Measurements from ENCODE around the gene ROPN1L.
A peak's percentile ranks its signal among the peaks of the same experiment; 100 is the strongest.
"Not testable (repeated sequence)": the region's sequence is repeated elsewhere in the genome, so short reads cannot be mapped to it uniquely, and the experiment has no call there.

Gene ROPN1L

DNA sequence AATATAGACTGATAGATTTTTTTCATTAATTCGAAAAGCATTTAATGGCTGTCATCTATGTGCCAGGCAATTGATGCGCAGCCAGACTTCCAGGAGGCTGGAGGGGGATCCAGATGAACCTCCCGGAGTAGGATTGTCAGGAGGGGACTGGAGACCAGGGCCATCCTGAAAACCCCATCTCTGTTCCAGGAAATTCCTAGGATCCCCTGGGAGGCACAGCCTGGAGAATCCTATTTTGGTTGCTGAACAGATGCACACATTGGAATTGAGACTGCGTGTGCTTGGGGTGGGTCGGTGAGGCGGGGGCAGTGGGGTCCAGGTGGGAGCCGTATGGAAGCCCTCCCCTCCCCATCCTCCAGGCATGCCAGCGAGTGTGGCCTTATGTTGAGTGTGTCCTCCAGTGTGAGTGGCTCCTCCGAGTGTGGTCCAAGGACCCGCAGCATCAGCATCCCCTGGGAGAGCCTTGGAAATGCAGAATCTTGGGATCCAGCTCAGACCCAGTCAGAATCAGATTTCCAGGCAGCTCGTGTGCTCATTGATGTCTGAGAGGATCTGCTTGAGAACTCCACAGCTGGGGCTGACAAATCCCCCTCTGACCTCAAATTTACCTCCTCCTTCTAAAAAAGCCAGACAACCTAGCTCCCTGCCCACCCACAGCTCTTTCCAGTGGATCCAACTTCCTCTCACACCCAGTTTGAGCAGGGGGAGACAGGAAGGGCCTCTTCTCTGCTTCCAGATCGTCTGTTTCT, 38.7 kb downstream of the ROPN1L start:
- no peak for DNase-seq

DNA sequence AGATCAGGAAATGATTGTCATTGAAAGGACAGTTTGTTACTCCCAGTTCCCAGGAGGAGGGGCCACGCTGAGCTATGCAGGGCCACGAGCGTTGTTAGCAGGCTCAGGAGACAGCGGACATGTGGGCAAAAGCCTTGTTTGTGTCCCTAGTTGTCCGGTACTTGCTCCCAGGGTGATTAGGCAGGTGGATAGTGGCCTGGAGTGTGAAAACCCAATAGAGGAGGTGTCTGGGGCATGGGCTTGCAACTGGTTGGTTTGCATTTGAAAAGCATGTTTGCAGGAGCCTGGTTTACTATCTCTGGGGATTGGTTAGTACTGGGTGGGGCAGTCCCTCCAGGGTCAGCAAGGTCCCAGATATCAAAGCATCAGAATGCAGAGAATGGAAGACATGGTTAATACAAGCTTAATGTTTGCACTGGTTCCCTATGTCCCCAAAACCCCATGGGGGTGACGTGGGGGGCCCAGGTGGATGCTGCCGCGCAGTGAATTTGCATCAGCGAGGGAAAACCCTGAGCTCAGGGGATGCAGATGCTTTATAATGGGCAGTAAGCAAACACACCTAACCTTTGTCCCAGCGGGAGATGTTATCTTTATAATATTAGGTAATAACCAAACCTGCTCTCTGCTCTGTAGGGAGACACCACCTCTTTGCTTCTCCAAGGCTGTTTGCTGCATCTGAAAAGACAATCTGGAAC, 39.7 kb downstream of the ROPN1L start:
- no peak for DNase-seq

DNA sequence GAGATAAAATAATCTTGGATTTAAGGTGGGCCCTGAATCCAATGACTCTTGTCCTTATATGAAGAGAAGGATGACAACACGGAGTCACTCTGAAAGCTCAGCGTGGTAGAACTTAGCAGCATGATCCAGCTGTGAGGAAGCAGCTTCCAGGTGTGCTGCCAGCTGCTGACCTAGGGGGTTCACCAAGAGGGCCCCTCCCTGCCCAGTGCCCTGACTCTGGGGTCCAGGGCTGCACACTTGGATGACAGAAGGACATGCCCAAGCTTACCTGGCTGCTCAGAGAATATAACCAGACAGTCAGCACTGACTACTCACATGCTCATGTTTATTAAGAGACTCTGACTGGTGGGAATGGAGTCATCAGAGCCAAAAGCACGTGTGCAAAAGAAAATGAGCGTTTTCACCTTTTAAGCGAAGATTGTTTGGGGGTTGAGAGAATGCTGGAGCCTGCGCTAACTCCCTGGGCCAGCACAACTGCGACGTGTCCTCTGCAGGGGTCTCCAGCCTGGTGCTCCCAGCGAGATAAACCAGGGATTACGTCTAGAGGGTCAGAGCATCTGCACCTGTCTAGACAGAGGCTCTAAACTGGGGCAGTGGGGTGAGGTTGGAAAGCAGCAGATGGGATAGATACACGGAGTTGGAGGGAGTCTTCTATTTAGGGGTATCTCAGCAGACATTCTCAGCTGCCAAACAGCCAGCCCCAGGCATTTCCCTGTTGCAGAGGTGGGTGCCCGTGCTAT, 41.3 kb downstream of the ROPN1L start:
- no peak for DNase-seq

DNA sequence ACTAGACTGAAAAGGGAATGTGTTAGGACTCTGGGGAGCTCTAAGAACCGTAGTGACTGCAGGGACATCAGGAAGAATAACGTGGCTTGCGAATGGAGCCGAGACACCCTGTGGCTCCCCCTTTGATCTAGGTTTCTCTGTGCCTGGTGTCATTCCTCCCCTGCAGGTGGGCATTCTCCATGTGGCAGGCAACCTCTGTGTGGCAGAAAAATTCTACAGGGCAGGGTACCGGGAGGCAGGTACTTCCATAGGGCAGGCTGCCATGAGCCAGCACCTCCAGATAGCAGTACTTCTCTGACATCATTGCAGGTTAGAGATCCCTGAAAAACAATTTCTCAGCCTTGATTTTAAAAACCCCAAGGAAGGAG, 43.1 kb downstream of the ROPN1L start:
- DNase-seq = no peak

DNA sequence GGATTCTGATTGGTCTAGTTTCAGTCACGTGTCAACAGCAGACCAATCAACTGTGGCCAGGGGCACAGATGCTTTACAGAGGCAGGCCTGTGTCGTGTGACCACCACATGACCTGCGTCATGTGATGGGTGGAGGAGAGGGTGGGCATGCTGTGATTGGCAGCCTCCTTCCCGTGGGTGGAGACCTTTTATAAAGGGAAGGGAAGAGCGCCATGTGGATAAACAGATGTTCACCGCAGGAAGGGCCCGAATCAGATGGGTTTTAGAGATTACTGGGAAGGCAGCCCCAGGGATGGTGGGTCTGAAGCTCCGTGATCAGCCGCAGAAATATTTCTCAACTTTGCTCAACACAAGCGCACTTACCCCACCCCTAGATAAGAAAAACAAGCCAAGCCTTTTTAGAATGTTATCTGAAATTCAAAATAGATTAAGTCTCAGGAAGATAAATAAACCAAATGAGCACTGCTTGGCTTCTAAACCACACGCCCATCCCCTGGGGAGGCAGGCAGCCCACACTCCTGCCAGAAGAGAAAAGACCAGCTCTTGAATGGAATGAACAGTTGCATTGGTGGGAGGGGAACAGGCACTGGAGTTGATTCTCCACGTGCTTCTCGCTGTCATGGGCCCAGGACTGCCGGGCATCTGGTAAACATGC, 43.6 kb downstream of the ROPN1L start:
- peak; percentile 49 for DNase-seq

DNA sequence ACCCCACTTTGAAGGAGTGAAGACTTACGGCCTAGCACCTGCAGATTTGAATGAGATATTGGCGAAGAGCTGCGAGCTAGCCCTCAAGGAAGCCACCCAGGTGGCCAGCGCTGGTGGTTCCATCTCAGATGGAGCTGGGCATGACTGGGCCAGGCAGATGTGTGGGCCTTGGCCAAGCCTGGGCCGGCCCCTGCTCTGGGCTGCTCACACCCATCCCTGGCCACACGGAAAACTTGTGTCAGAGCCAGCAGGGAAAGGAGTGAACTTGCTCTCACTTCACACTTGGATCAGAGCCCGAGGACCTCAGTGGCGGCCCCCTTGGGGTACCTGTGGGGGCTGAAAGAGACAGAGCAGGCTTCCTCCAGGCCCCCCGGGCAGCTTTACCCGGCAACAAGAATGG, 44.2 kb downstream of the ROPN1L start:
- DNase-seq = no peak

DNA sequence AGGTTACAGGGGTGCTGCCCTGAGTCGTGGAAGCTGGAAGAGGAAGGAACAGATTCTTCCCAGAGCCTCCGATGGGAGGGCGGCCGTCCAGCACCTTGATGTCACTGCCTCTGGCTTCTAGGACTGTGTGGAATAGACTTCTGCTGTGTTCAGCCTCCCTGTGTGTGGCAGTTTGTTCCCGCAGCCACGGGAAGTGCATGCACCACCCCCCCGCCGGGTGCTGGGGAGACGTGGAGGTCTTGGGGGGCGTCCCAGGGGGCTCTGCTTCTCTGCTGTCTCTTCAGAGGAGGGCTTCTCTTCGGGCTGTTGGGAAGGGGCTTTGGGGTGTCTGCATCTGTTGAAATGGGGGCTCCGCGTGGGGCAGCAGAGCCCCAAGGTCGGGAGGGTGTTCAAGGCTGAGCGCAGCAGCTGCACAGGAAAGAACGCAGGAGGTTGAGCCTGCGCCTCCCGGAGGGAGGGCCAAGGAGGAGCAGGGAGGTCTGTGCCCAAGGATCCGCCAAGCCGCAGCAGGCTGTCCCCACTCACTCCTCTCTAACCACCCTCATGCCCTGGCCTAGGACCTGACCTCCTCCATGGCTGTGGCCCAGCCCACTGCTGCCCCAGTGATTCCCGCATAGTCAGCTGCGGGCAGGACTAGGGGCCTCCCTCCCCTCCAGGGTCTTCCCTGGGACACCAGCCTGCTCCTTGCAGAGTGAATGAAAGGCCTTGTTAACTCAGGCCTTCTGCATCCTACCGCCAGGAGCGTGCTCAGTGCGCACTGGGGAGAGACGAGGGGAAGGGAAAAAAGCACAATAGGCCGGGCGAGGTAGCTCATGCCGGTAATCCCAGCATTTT, 45.0 kb downstream of the ROPN1L start:
- no peak for DNase-seq

DNA sequence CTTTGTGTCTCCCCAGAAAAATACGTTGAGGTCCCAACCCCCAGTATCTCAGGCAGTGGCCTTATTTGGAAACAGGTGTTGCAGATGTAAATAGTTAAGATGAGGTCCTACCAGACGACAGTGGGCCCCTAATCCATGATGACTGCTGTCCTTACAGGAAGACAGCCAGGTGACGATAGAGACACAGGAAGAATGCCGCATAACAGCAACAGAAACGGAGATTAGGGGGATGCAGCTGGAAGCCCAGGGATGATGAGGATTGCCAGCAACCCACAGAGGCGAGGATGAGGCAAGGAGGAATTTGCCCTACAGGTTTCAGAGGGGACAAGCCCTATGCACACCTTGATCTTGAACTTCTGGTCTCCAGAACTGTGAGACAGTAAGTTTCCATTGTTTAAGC, 46.5 kb downstream of the ROPN1L start:
- DNase-seq = no peak

DNA sequence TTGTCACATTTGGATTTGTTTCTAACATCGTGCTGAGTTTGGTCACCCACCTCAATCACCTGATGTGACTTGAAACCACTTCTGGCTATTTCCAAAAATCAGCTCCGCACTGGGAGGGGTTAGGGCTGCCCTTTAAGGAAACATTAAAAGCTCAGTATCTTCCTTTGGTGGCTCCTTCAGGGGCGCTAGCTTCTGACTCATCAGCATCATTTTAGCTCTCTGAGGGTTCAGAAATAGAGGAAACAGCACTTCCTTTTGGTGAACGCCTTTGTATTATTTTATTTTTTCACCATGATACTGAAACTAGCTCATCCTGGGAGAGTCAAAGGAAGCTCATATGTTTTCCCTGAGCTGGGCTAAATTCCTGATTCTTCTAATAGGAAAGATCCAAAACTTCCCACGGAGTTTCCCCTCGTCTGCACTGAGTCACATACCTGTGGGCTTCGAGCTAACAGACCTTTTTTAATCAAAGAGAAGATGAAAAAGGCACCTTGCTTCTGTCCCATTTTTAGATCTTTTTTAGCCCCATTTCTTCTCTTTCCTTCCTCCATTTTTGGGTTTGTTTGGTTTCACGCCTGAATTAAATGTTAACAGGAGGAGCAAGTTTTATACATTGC, 48.2 kb downstream of the ROPN1L start:
- DNase-seq = no peak

DNA sequence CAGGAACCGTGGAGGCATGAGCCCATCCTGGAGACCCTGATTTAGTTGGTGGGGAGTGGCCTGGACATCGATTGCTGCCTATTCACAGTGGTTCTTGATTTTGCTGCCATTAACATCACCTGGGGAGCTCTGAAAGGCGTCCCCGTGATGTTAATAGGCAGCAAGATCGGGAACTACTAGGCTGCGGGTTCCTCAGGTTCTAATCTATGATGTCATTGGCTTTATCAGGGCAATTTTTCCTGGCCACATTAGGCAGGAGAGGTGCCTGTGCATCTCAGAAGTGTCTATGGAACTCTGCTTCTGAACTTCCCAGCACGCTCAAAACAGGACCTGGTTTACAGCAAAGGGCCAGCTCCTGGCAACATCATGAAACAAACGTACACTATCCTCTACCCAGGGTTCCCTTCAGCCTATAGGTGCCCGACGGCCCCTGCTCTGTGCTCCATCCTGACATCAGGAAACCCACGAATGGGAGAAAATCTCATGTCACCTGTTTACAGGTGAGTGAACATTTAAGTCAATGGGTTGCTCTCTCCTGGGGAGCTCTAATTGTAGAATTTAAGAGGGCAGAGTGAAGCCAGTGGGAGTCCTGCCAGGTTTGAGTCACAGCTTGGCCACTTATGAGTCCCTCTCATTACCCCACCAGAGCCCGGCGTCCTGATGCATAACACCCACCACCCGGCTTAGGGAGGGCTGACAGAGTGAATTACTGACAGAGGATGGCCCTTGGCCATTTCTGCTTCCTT, 49.4 kb downstream of the ROPN1L start:
- no peak for DNase-seq

DNA sequence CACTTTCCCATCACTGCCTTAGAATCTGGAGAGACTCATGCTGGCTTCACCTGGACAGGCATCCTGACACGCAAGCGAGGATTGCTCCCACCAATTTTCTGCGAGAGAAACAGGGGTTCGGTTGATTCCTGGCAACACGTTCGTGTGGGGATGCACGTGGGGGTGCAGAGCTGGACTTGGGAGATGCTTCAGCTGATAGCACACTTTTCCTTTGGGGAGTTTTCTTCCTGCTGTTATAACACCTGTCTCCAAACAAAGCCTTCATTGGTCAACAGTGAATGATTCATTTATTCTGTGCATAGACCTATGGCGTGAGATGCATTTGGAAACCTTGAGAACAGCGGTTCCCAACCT, 50.0 kb downstream of the ROPN1L start:
- DNase-seq = no peak

DNA sequence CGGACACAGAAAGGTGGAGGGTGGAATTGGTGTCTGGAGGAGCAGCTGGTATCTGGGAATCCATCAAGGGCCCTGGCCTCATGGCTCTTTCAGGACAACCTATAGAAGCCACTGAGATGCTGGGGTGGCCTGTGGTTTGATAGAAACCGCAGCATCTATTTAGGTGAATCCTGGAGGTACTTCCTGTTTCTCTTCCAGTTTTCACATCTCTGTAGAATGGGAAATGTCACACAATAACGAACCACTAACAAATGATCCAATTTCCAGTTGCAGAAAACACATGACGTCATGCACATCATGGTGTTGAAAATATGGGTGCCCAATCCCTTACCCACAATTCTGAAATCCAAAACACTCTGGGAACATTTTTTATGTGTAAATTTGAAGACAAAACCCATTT, 52.2 kb downstream of the ROPN1L start:
- DNase-seq = no peak

DNA sequence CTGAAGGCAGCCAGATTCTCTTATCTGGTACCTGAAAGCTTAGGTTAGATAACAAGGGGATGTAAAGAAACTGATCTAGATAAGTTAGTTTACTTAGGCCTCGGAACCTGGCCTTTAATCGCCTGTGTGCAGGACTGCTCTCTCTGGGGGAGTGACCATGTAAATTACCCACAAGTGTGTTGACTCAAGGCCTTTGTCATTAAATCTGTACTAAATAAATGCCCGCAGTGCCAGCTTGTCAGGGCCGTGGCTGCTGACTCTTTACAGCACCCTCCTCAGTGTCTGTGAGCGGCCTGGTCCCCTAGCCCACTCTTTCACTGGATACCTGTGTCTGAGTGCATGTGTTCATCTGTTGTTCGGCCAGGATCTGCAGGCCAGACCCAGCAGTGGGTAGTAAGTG, 52.8 kb downstream of the ROPN1L start:
- not testable (repeated sequence) for DNase-seq

DNA sequence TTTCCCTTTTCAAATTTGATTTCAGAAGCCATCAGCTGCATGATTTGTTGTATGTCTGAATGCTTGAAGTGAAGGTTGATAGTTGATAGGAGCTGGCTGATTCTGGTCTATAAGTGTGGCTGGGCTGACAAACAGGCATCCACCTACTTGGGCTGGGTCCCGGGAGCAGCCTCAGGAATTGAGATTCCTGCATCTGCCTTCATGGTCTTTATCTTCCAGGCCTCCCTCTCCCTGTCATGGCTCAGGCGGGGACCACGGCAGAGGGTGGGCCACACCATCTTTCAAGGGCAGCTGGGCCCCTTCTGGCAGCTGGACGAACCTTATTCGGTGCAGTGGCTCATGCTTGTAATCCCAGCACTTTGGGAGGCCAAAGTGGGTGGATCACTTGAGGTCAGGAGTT, 55.9 kb downstream of the ROPN1L start:
- no peak for DNase-seq

DNA sequence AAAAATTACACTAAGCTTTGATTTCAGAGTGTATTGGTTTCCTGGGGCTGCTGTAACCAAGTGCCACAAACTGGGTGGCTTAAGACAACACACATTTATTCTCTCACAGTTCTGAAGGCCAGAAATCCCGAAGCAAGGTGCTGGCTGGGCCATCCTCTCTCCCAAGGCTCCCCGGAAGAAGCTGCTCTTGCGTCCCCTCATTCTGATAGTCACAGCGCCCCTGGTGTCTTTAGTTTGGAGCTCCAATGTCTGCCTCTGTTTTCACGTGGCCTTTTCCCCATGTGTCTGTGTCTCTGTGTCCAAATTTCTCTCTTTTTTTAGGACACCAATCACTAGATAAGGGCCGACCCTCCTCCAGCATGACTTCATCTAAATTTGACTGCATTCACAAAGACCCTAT, 56.7 kb downstream of the ROPN1L start:
- DNase-seq = no peak

DNA sequence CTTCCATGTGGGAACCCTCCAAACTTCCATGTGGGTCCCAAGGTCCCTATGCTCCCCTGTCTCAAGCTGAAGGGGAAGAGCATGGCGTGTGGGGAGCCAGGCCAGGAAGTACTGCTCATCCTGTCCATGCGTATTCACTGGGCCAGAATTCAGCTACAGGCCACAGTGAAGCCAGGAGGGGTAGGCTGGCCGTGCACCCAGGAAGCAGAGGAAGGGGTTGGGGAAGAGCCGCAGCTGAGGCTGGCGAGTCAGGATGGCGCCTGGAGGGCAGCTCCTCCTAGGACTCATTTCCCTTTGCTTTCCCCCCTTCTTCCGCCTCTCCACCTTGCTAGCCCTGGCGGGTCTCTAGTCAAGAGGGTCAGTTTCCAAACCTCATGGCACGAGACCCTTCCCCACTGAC, 57.4 kb downstream of the ROPN1L start:
- DNase-seq = no peak

DNA sequence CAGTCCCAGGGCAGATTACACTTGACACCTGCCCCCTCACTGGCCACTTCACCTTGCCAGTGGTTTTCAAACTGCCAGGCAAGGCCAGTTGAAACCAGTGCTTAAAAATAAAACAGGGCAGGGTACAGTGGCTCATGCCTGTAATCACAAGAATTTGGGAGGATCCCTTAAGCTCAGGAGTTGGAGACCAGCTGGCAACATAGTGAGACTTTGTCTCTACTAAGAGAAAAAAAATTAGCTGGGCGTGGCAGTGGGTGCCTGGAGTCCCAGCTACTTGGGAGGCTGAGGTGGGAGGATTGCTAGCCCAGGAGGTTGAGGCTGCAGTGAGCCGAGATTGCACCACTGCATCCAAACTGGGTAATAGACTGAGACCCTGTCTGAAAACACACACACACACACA, 58.1 kb downstream of the ROPN1L start:
- DNase-seq = no peak

DNA sequence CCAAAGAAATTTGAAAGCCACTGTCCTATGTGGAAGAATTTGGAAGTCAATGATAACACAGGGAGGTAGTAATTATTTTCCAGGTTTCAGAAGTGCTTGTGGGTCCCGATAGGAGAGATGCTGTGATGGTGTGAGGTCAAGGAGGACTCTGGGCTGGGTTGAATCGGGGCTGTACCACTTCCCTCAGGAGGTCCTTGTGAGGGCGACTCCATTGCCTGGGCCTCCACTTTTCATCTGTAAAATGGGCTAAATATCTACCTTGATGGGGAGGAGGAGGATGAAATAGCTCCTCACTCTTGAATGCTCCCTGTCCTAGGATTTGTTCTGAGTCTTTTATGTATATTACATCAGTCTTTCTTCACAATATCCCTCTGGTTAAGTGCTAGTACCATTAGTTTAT, 59.0 kb downstream of the ROPN1L start:
- DNase-seq = no peak

DNA sequence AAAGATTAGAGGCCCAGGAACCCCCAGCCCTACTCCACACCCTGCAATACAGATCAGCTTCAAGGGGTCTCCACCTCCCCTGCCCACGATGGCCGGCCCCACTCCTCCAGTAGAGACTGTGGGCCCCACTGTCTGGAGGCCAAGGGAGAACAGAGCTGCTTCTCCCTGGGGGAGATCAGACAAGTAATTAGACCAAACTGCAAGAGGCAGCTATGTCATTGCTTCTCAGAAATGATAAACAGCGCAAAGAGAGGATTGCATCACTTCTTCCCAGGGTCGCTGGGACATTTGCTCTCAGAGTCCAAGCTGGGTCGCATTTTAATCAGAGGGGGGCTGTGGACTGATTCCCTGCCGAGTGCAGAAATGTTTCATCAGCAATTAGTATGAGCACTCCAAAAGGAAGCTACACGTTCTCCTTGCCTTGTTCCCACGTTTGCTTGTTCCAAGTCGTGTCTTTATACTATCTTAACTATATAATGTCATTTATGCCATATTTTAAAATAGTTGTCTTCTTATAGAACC, 59.9 kb downstream of the ROPN1L start:
- DNase-seq = no peak

DNA sequence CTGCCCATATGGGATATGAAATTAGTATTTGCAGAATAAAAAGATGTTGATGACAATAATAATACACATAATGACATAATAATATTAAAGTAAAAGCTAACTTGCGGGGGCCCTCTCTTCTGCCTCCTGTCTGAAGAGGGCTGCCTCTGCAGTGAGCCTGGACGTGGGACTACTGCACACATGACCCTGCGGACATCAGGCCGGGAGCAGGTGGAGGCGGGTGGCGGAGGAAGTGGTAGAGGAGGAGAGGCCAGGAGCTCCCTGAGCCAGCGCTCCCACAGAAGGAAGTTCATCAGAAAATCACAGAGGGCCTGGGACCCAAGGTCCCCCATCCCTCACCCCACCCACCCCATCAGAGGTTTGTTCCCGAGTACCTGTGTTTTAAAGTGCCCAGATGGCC, 60.5 kb downstream of the ROPN1L start:
- DNase-seq = no peak

DNA sequence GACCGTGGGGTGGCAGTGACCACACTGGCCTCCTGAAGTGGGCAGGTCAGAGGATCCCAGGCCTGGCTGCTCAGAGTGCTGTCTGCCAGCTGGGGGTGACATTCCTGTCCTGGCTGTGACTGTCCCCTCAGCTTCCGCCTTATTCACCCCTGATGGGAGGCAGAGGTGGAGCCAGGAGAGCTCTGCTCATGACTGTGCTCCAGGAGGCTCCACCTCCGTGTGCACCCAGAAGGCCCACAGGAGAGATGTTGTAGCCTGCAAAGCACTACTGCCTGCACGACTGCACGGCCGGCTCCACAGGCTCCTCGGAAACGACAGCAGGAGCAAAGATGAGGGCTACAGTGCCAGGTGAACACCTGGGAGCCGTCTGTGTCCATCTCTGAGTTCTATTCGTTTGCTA, 60.9 kb downstream of the ROPN1L start:
- DNase-seq = no peak
